Activated CD4-positive, alpha-beta T cell treated with anti-CD3 and anti-CD28 coated beads, Interleukin-2, amount 50 U/mL, for 16 hours (primary cell): Measurements from ENCODE around the gene EFCAB12.

Source experiments
- DNase-seq: peaks from one replicate; pipeline ENCODE4 v3.0.0-alpha.2; 2020

Gene EFCAB12

GRCh38 chr3:129442947-129443346, 14.5 kb upstream of the EFCAB12 start:
- no peak for DNase-seq

DNA sequence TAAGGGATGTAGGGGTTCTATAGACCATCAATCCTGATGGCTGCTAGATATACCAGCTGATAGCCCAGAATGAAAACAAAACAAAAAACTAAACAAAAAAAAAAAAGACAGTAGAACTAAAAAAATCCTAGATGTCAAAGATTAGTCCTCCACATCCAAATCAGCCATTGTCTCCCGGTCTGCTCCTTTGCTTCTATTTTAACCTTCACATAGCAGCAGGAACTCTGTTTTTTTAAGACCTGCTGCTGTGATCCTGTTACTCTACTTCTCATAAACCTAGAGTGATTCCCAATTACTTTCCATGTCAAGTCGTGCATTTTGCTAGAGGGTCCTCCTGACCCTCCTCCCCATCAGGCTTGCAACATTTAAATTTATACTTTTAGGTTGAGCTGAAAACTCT, 14.1 kb upstream of the EFCAB12 start:
- no peak for DNase-seq

GRCh38 chr3:129441782-129442181, 13.3 kb upstream of the EFCAB12 start:
- DNase-seq, result no peak

DNA sequence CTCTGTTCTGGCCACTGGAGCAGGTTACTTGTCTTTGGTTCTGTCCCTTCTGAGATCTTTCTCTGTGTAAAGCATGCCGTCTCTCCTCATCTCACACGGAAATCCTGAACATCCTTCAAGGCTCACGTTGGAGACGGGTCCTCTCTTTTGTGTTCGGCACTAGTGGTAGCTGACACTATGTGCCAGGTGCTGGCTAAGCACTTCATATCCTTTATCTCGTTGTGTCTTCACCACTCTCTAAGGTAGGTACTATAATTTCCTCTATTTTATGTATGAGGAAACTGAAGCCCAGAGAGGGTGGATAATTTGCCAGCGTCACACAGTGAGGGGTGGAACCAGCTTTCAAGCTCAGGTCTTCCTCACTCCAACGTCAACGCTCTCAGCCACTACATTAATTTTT, 12.8 kb upstream of the EFCAB12 start:
- peak; percentile 28 for DNase-seq

- DNase-seq, result no peak
Measured at GRCh38 chr3:129440618-129441190, 12.3 kb upstream of the EFCAB12 start.

GRCh38 chr3:129439817-129440617, 11.6 kb upstream of the EFCAB12 start, which contains the start of the genes IFT122 and MBD4:
Gene IFT122 (plus strand): TSS chr3:129440224. CDS start chr3:129440331, 107 bp downstream.
Gene MBD4 (minus strand): TSS chr3:129439948. CDS start chr3:129439833, 115 bp downstream.
- DNase-seq, result peak; percentile 99

GRCh38 chr3:129439226-129439816, 10.9 kb upstream of the EFCAB12 start:
- DNase-seq, result peak; percentile 49

GRCh38 chr3:129435367-129435766, 6.9 kb upstream of the EFCAB12 start:
- no peak for DNase-seq

- no peak for DNase-seq
Measured at GRCh38 chr3:129434140-129434539, 5.7 kb upstream of the EFCAB12 start.

- no peak for DNase-seq
Measured at GRCh38 chr3:129433565-129433964, 5.1 kb upstream of the EFCAB12 start.

DNA sequence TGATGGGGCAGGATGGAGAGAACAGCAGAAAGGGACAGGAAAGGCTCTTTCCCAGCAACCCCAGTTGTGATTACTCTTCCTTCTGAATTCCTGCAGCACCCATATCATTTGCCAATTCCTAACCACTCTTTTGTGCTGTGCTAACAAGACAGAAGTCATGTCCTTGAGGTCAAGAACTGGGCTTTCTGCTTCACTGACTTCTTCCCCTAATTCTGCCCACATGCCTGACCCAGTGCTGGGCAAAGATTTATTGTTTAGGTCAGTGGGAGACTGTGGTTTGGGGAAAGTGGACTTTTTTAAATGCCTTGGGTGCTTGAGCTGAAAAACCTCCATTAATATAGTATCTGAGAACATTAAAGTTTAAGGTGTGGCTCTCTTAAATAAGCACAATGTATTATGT, 4.2 kb upstream of the EFCAB12 start:
- DNase-seq, result no peak

- no peak for DNase-seq
Measured at GRCh38 chr3:129432036-129432435, 3.6 kb upstream of the EFCAB12 start.

GRCh38 chr3:129429602-129430001, 1.2 kb upstream of the EFCAB12 start:
- no peak for DNase-seq

GRCh38 chr3:129429080-129429451, 630 bp upstream of the EFCAB12 start:
- DNase-seq, result no peak

- DNase-seq, result no peak
Measured at GRCh38 chr3:129428007-129428375, 445 bp downstream of the EFCAB12 start.

- no peak for DNase-seq
Measured at GRCh38 chr3:129425619-129426018, 2.8 kb downstream of the EFCAB12 start.

GRCh38 chr3:129425213-129425612, 3.2 kb downstream of the EFCAB12 start:
- DNase-seq, result no peak

DNA sequence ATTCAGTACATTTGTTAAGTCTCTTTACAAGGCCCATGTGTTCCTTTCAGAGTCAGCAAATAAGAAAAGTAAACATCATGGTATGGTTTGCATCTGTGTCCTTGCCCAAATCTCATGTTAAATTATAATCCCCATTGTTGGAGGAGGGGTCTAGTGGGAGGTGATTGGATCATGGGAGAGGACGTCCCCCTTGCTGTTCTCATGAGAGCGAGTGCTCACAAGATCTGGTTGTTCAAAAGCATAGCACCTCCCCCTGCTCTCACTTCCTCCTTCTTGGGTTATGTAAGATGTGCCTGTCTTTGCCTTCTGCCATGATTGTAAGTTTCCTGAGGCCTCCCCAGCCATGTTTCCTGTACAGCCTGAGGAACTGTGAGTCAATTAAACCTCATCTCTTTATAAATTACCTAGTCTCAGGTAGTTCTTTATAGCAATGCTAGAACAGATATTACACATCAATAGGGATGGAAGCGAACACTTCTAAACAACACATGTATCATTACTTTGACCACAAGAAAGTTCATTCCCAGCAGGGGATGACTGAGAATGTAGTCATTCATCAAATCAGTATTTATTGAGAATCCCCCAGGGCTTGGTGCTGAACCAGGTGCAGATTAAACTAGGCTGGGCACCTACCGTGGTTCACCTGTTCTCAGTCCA, 4.1 kb downstream of the EFCAB12 start:
- DNase-seq, result no peak

DNA sequence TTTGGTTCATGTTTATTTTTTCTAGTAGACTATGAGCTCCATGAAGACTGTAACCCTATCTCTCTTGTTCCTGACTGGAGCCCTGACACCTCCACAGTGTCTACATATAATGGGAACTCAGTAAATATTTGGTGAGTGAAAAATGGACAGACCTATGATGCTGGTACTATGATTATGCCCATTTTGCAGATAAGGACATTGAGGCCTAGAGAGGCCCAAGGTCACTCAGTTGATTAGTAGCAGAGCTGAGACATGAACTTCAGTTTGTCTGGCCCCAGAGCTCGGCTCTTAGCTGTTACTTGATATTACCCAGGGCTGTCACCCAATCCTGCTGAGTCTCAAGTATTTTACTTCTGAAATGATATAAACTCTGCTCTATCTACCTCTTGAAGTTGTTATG, 5.5 kb downstream of the EFCAB12 start:
- no peak for DNase-seq

GRCh38 chr3:129421988-129422745, 6.3 kb downstream of the EFCAB12 start:
- DNase-seq, result no peak

- no peak for DNase-seq
Measured at GRCh38 chr3:129421236-129421883, 7.1 kb downstream of the EFCAB12 start.

- DNase-seq, result no peak
Measured at GRCh38 chr3:129419476-129419875, 9.0 kb downstream of the EFCAB12 start.
